Nephron (organoid): ENCODE data around the gene CSF2.

ENCODE experiments used
- H3K27ac Mint-ChIP-seq, 3 experiments: 2 replicates each; pipeline ENCODE4 v1.8.0; 2020; ENCODE audit warnings: mixed read lengths in 3 of 3, mild to moderate bottlenecking in 2 of 3, moderate library complexity in 1 of 3
- H3K27me3 Mint-ChIP-seq: 2 replicates; pipeline ENCODE4 v1.8.0; 2021; ENCODE audit warnings: low read depth, mild to moderate bottlenecking, moderate library complexity, mixed read lengths
- H3K36me3 Mint-ChIP-seq: 2 replicates; pipeline ENCODE4 v1.8.0; 2020; ENCODE audit warnings: low read depth, mixed read lengths
- H3K4me1 Mint-ChIP-seq: 2 replicates; pipeline ENCODE4 v1.8.0; 2020; ENCODE audit warnings: mixed read lengths
- H3K4me3 Mint-ChIP-seq, 3 experiments: 2 replicates each; pipeline ENCODE4 v1.8.0; 2020; ENCODE audit warnings: mild to moderate bottlenecking in 3 of 3, mixed read lengths in 3 of 3, moderate library complexity in 2 of 3
- H3K9me3 Mint-ChIP-seq: 2 replicates; pipeline ENCODE4 v1.8.0; 2020; ENCODE audit warnings: mixed read lengths
- CTCF ChIP-seq, 3 experiments: fragments of 200-600 bp; sonication (generic); IDR thresholded peaks; one replicate each; pipeline ENCODE4 v1.5.0; 2021; ENCODE audit warnings: antibody characterized with exemption in 3 of 3; ENCODE audit not compliant: unreplicated experiment in 3 of 3

Gene CSF2

GRCh38 chr5:132044207-132044606 is 29.4 kb upstream of the CSF2 start:
- no peaks in the 10 kb centered on the region for H3K4me1 Mint-ChIP-seq
- no peak for TF ChIP-seq CTCF (IDR thresholded peaks at IDR 0.05; ENCODE audit: unreplicated experiment in 3 of 3)
- H3K9me3 Mint-ChIP-seq, result peaks cover 2% of the 10 kb centered on the region
- no peaks in the 10 kb centered on the region for H3K36me3 Mint-ChIP-seq
- H3K27ac Mint-ChIP-seq, result no peak overlapping the region
- H3K27me3 Mint-ChIP-seq, result peaks cover 18% of the 10 kb centered on the region
- H3K4me3 Mint-ChIP-seq, result no peak overlapping the region

GRCh38 chr5:132046880-132047299 is 26.7 kb upstream of the CSF2 start:
- peaks cover 4% of the 10 kb centered on the region for H3K27me3 Mint-ChIP-seq
- H3K9me3 Mint-ChIP-seq, result peaks cover 2% of the 10 kb centered on the region
- no peak overlapping the region for H3K4me3 Mint-ChIP-seq
- no peaks in the 10 kb centered on the region for H3K36me3 Mint-ChIP-seq
- no peaks in the 10 kb centered on the region for H3K4me1 Mint-ChIP-seq
- TF ChIP-seq CTCF (IDR thresholded peaks at IDR 0.05; ENCODE audit: unreplicated experiment in 3 of 3), result no peak
- no peak overlapping the region for H3K27ac Mint-ChIP-seq

GRCh38 chr5:132049093-132049492 is 24.5 kb upstream of the CSF2 start:
- no peak overlapping the region for H3K27ac Mint-ChIP-seq
- peaks cover 2% of the 10 kb centered on the region for H3K9me3 Mint-ChIP-seq
- no peaks in the 10 kb centered on the region for H3K4me1 Mint-ChIP-seq
- TF ChIP-seq CTCF (IDR thresholded peaks at IDR 0.05; ENCODE audit: unreplicated experiment in 3 of 3), result no peak
- no peak overlapping the region for H3K4me3 Mint-ChIP-seq
- H3K27me3 Mint-ChIP-seq, result peaks cover 8% of the 10 kb centered on the region
- no peaks in the 10 kb centered on the region for H3K36me3 Mint-ChIP-seq

- H3K27ac Mint-ChIP-seq, result no peak overlapping the region
- H3K27me3 Mint-ChIP-seq, result peaks cover 8% of the 10 kb centered on the region
- H3K36me3 Mint-ChIP-seq, result no peaks in the 10 kb centered on the region
- H3K4me3 Mint-ChIP-seq, result no peak overlapping the region
- no peak for TF ChIP-seq CTCF (IDR thresholded peaks at IDR 0.05; ENCODE audit: unreplicated experiment in 3 of 3)
- H3K4me1 Mint-ChIP-seq, result no peaks in the 10 kb centered on the region
- no peaks in the 10 kb centered on the region for H3K9me3 Mint-ChIP-seq
These were observed 24.0 kb upstream of the CSF2 start for GRCh38 chr5:132049559-132049958.

GRCh38 chr5:132050136-132050535 is 23.5 kb upstream of the CSF2 start:
- no peaks in the 10 kb centered on the region for H3K9me3 Mint-ChIP-seq
- TF ChIP-seq CTCF (IDR thresholded peaks at IDR 0.05; ENCODE audit: unreplicated experiment in 3 of 3), result no peak
- no peak overlapping the region for H3K4me3 Mint-ChIP-seq
- no peak overlapping the region for H3K27ac Mint-ChIP-seq
- no peaks in the 10 kb centered on the region for H3K4me1 Mint-ChIP-seq
- H3K27me3 Mint-ChIP-seq, result peaks cover 8% of the 10 kb centered on the region
- no peaks in the 10 kb centered on the region for H3K36me3 Mint-ChIP-seq

GRCh38 chr5:132050661-132051552 is 22.7 kb upstream of the CSF2 start:
- no peaks in the 10 kb centered on the region for H3K4me1 Mint-ChIP-seq
- peaks cover 8% of the 10 kb centered on the region for H3K27me3 Mint-ChIP-seq
- no peak overlapping the region for H3K4me3 Mint-ChIP-seq
- no peak for TF ChIP-seq CTCF (IDR thresholded peaks at IDR 0.05; ENCODE audit: unreplicated experiment in 3 of 3)
- no peaks in the 10 kb centered on the region for H3K36me3 Mint-ChIP-seq
- H3K27ac Mint-ChIP-seq, result no peak overlapping the region
- no peaks in the 10 kb centered on the region for H3K9me3 Mint-ChIP-seq
